DND-41 (cell line): Measurements from ENCODE around the gene NPVF.

ENCODE experiments used
- EZH2 ChIP-seq: IDR thresholded peaks from 3 replicates; pipeline ENCODE4 v1.6.1; 2012; ENCODE audit warnings: borderline replicate concordance, low read depth, mild to moderate bottlenecking, moderate library complexity, low read length, inconsistent platforms; ENCODE audit not compliant: severe bottlenecking
- TF ChIP-seq, protein P1 (sequence below): IDR thresholded peaks from 2 replicates; pipeline ENCODE4 v1.5.1; 2012; ENCODE audit warnings: borderline replicate concordance, low read length, moderate library complexity, mild to moderate bottlenecking; ENCODE audit not compliant: poor library complexity, severe bottlenecking; ENCODE audit errors: extremely low read depth

DNA sequence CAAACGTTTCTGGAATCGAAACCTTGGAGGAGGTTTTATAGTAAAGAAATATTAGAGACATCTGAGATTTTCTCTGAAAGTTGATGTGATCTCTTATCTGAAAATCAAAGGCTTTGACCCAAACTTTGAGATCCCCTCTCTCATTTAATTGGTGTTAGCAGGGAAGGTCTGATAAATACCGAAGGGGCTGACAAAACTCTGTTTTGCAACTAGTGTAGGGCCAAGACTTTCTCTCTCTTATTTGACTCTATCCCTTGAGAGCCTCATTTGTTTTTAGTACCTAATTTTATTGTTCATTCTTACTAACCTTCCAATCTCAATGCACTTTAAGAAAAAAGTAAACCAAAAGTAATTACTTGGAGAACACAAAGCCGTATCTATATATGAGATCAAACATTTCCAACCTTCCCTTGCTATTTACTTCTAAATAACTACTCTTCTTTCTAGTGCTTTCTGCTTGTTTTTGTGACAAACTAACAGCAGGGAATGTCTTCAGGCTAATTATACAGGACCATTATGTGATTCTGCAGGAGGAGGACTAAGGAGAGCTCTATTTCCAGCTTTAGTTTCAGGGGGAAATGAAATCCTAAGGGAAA is 33.4 kb upstream of the NPVF start:
- TF ChIP-seq, protein P1, sequence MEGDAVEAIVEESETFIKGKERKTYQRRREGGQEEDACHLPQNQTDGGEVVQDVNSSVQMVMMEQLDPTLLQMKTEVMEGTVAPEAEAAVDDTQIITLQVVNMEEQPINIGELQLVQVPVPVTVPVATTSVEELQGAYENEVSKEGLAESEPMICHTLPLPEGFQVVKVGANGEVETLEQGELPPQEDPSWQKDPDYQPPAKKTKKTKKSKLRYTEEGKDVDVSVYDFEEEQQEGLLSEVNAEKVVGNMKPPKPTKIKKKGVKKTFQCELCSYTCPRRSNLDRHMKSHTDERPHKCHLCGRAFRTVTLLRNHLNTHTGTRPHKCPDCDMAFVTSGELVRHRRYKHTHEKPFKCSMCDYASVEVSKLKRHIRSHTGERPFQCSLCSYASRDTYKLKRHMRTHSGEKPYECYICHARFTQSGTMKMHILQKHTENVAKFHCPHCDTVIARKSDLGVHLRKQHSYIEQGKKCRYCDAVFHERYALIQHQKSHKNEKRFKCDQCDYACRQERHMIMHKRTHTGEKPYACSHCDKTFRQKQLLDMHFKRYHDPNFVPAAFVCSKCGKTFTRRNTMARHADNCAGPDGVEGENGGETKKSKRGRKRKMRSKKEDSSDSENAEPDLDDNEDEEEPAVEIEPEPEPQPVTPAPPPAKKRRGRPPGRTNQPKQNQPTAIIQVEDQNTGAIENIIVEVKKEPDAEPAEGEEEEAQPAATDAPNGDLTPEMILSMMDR = no peak
- TF ChIP-seq EZH2 = no peak
